ENCODE data around the gene LDHD. TPM values are rescaled to one million over a fixed set of nuclear protein-coding genes. Genes with fewer than 3 reads are reported as not detected.

The LDHD gene
- polyA plus RNA-seq, 2 of the 4 experiments (the other 2 are of a cell fraction): 0.79 to 1.1 TPM

DNA sequence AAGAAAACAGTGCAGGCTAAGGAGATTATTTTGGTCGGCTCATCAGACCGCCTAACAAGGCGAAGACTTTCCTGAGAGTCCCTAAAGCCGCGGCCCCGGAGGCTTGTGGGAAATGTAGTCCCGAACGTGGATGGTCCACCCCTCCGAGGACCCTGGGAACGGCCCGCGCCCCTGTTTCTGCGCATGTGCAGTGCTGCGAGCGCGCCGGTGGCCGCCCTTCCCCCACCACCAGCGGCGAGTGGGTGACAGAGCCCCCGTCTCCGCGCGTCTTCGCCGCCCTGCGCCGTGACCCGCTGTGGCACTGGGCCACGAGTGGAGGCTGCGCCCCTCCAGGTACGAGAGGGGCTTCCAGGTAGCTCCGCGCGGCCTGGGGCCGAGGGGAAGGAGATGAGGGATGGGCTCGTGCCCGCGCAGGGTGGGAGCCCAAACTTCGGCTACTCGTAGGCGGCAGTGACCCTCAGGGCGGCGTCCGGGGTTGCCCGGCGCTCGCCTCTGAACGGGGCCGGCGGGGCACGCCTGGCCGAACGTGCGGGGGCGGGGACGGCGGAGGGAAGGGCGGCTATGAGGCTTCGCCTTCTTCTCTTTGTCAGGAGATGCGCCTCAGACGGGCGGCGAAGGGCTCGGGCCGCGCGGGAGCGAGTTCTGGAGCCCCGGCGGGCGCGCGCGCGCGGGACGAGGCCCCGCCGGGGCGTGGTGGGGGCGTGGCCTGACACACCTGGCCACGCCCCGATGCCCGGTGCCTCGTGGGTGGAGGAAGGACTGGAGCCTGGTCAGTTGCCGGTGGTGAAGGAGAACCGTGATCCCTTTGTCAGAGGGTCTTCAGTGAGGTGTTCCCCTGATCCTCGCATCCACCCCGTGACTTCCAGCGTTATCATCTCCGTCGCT is 32.0 kb upstream of the LDHD start, which contains the start of gene ZFP1 (continued):
- TF ChIP-seq CHD2 (IDR thresholded peaks at IDR 0.05; ENCODE audit: low read length, partially characterized antibody): no peak
- TF ChIP-seq MYC (IDR thresholded peaks at IDR 0.05; ENCODE audit: borderline replicate concordance, low read length): peak; percentile 73; the same call in 1 of the 2 replicates
- peak; percentile 58; the same call in 1 of the 2 replicates for TF ChIP-seq TFCP2L1 (CRISPR knock-in tag; IDR thresholded peaks at IDR 0.05)
- TF ChIP-seq RARB (CRISPR knock-in tag; IDR thresholded peaks at IDR 0.05): no peak
- TF ChIP-seq, protein P1, sequence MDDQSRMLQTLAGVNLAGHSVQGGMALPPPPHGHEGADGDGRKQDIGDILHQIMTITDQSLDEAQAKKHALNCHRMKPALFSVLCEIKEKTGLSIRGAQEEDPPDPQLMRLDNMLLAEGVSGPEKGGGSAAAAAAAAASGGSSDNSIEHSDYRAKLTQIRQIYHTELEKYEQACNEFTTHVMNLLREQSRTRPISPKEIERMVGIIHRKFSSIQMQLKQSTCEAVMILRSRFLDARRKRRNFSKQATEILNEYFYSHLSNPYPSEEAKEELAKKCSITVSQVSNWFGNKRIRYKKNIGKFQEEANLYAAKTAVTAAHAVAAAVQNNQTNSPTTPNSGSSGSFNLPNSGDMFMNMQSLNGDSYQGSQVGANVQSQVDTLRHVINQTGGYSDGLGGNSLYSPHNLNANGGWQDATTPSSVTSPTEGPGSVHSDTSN (IDR thresholded peaks at IDR 0.05): no peak
- TF ChIP-seq CBX8 (IDR thresholded peaks at IDR 0.05): no peak
- TF ChIP-seq POLR2A (IDR thresholded peaks at IDR 0.05; ENCODE audit: low read length): peak; percentile 61
- TF ChIP-seq NR3C1 (IDR thresholded peaks at IDR 0.05): no peak
- no peak for TF ChIP-seq JUNB (IDR thresholded peaks at IDR 0.05)
- no peak for TF ChIP-seq HOXB13 (CRISPR knock-in tag; IDR thresholded peaks at IDR 0.05; ENCODE audit: low read depth)
- no peak for TF ChIP-seq ESRRA (IDR thresholded peaks at IDR 0.05; ENCODE audit: borderline replicate concordance, low read length)
- TF ChIP-seq KDM1A (IDR thresholded peaks at IDR 0.05; ENCODE audit: low read depth): no peak
- TF ChIP-seq, protein P2, sequence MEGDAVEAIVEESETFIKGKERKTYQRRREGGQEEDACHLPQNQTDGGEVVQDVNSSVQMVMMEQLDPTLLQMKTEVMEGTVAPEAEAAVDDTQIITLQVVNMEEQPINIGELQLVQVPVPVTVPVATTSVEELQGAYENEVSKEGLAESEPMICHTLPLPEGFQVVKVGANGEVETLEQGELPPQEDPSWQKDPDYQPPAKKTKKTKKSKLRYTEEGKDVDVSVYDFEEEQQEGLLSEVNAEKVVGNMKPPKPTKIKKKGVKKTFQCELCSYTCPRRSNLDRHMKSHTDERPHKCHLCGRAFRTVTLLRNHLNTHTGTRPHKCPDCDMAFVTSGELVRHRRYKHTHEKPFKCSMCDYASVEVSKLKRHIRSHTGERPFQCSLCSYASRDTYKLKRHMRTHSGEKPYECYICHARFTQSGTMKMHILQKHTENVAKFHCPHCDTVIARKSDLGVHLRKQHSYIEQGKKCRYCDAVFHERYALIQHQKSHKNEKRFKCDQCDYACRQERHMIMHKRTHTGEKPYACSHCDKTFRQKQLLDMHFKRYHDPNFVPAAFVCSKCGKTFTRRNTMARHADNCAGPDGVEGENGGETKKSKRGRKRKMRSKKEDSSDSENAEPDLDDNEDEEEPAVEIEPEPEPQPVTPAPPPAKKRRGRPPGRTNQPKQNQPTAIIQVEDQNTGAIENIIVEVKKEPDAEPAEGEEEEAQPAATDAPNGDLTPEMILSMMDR (IDR thresholded peaks at IDR 0.05): no peak
- TF ChIP-seq MAZ (IDR thresholded peaks at IDR 0.05; ENCODE audit: borderline replicate concordance, low read depth, low read length): no peak
- no peak for TF ChIP-seq SMC3 (IDR thresholded peaks at IDR 0.05)
- TF ChIP-seq, protein P3, sequence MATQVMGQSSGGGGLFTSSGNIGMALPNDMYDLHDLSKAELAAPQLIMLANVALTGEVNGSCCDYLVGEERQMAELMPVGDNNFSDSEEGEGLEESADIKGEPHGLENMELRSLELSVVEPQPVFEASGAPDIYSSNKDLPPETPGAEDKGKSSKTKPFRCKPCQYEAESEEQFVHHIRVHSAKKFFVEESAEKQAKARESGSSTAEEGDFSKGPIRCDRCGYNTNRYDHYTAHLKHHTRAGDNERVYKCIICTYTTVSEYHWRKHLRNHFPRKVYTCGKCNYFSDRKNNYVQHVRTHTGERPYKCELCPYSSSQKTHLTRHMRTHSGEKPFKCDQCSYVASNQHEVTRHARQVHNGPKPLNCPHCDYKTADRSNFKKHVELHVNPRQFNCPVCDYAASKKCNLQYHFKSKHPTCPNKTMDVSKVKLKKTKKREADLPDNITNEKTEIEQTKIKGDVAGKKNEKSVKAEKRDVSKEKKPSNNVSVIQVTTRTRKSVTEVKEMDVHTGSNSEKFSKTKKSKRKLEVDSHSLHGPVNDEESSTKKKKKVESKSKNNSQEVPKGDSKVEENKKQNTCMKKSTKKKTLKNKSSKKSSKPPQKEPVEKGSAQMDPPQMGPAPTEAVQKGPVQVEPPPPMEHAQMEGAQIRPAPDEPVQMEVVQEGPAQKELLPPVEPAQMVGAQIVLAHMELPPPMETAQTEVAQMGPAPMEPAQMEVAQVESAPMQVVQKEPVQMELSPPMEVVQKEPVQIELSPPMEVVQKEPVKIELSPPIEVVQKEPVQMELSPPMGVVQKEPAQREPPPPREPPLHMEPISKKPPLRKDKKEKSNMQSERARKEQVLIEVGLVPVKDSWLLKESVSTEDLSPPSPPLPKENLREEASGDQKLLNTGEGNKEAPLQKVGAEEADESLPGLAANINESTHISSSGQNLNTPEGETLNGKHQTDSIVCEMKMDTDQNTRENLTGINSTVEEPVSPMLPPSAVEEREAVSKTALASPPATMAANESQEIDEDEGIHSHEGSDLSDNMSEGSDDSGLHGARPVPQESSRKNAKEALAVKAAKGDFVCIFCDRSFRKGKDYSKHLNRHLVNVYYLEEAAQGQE (IDR thresholded peaks at IDR 0.05): no peak; the same call in 1 of the 2 replicates
- TF ChIP-seq ZSCAN20 (CRISPR knock-in tag; IDR thresholded peaks at IDR 0.05): no peak
- no peak for TF ChIP-seq RNF2 (IDR thresholded peaks at IDR 0.05; ENCODE audit: borderline replicate concordance, low read depth)
- TF ChIP-seq EP300 (IDR thresholded peaks at IDR 0.05): no peak
- TF ChIP-seq GATA3 (IDR thresholded peaks at IDR 0.05; ENCODE audit: borderline replicate concordance): 0 out of 2 replicates have a peak, but pooled peaks have one; percentile 34
- TF ChIP-seq, protein P4, sequence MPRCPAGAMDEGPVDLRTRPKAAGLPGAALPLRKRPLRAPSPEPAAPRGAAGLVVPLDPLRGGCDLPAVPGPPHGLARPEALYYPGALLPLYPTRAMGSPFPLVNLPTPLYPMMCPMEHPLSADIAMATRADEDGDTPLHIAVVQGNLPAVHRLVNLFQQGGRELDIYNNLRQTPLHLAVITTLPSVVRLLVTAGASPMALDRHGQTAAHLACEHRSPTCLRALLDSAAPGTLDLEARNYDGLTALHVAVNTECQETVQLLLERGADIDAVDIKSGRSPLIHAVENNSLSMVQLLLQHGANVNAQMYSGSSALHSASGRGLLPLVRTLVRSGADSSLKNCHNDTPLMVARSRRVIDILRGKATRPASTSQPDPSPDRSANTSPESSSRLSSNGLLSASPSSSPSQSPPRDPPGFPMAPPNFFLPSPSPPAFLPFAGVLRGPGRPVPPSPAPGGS (IDR thresholded peaks at IDR 0.05): peak; percentile 79; the same call in 2 of the 3 replicates
- TF ChIP-seq, protein P5, sequence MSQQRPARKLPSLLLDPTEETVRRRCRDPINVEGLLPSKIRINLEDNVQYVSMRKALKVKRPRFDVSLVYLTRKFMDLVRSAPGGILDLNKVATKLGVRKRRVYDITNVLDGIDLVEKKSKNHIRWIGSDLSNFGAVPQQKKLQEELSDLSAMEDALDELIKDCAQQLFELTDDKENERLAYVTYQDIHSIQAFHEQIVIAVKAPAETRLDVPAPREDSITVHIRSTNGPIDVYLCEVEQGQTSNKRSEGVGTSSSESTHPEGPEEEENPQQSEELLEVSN (IDR thresholded peaks at IDR 0.05; ENCODE audit: borderline replicate concordance, low read depth): 0 out of 2 replicates have a peak, but pooled peaks have one; percentile 49
- peak; percentile 67 to 78; a peak in 4 of 5 replicates for TF ChIP-seq JUN (IDR thresholded peaks at IDR 0.05)
- TF ChIP-seq EHF (CRISPR knock-in tag; IDR thresholded peaks at IDR 0.05): no peak
